SJSA1 (cell line): Measurements from ENCODE around the gene ALDH1A2. TPM values are rescaled to one million over a fixed set of nuclear protein-coding genes. Genes with fewer than 3 reads are reported as not detected.
A peak's percentile ranks its signal among the peaks of the same experiment; 100 is the strongest.
"Not testable (repeated sequence)": the region's sequence is repeated elsewhere in the genome, so short reads cannot be mapped to it uniquely, and the experiment has no call there.

Experiments
- DNase-seq, 2 experiments: peaks; one replicate each; pipeline ENCODE4 v3.0.0-alpha.2; 2015 to 2020; ENCODE audit warnings: low spot score in 2 of 2, low read depth in 1 of 2
- H3K27ac ChIP-seq: fragments of 250-450 bp; sonication (Bioruptor Pico); 2 replicates; pipeline ENCODE4 v1.5.1; 2020; ENCODE audit warnings: mild to moderate bottlenecking, moderate library complexity
- H3K27me3 ChIP-seq: fragments of 250-450 bp; sonication (Bioruptor Pico); replicated peaks from 2 replicates; pipeline ENCODE4 v1.5.1; 2020; ENCODE audit warnings: mild to moderate bottlenecking, moderate library complexity
- H3K36me3 ChIP-seq: fragments of 250-450 bp; sonication (Bioruptor Pico); 2 replicates; pipeline ENCODE4 v1.5.1; 2020; ENCODE audit warnings: mild to moderate bottlenecking
- H3K4me1 ChIP-seq: fragments of 250-450 bp; sonication (Bioruptor Pico); replicated peaks from 2 replicates; pipeline ENCODE4 v1.6.1; 2021; ENCODE audit warnings: mild to moderate bottlenecking
- H3K4me3 ChIP-seq: fragments of 250-450 bp; sonication (Bioruptor Pico); 2 replicates; pipeline ENCODE4 v1.5.1; 2020; ENCODE audit warnings: mild to moderate bottlenecking
- H3K9me3 ChIP-seq: fragments of 250-450 bp; sonication (Bioruptor Pico); replicated peaks from 2 replicates; pipeline ENCODE4 v1.5.1; 2020; ENCODE audit warnings: mild to moderate bottlenecking
- total RNA-seq: library from RNA; depleted of rRNA; stranded (reverse); fragments of >200 nt; shearing (Covaris generic); gene quantifications from 2 replicates; pipeline ENCODE4 v1.2.3, GENCODE V29; 2014

The ALDH1A2 gene
- total RNA-seq, 1 experiment from 2014 or later: not detected

DNA sequence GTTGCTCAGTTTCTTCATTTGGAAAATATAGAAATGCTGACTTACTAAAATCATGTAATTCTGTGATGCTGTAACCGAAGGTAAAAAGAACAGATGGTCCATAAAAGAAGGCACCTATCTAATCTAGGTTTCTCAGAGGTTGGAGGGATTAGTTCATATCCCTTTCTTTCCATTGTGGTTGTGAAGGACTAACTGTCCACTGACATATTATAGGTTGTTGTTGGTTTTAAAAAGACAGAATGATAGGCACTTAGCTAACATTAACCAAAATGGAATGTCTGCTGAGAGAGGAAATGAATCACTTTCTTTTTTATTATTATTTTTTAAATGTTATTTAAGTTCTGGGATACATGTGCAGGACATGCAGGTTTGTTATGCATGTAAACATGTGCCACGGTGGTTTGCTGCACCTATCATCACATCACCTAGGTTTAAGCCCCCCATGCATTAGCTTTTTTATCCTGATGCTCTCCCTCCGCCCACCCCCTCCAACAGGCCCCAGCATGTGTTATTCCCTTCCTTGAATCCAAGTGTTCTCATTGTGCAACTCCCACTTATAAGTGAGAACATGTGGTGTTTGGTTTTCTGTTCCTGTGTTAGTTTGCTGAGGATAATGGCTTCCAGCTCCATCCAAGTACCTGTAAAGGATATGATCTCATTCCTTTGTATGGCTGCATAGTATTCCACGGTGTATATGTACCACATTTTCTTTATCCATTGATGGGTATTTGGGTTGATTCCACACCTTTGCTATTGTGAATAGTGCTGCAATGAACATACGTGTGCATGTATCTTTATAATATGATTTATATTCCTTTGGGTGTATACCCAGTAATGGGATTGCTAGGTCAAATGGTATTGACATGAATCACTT is 45.8 kb downstream of the ALDH1A2 start:
- H3K9me3 ChIP-seq: no peaks in the 10 kb centered on the region
- H3K27me3 ChIP-seq: no peaks in the 10 kb centered on the region
- H3K27ac ChIP-seq: no peak overlapping the region
- H3K36me3 ChIP-seq: no peaks in the 10 kb centered on the region
- H3K4me1 ChIP-seq: no peaks in the 10 kb centered on the region
- no peak overlapping the region for H3K4me3 ChIP-seq
- DNase-seq: peak in 1 of 2 experiments; percentile 5

DNA sequence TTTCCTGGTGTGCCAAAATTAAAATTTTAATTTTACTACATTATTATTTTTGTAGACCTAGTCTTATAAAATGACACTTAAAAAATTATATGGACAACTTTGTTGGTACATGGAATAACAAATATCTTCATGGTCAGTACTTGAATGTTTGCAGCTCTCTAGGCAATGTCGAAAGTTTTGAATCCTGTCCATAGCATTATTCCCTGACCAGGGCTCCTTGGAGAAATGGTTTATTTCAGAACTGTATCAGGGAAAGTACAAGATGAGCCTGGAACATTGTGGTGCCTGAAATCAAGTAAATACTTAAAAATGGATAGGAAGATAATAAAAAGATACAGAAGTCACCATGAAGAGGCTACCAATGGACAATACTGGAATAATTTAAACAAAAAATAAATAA is 47.6 kb downstream of the ALDH1A2 start:
- H3K9me3 ChIP-seq: no peaks in the 10 kb centered on the region
- no peak for DNase-seq
- no peaks in the 10 kb centered on the region for H3K4me1 ChIP-seq
- H3K27ac ChIP-seq: no peak overlapping the region
- no peak overlapping the region for H3K4me3 ChIP-seq
- no peaks in the 10 kb centered on the region for H3K36me3 ChIP-seq
- peaks cover 2% of the 10 kb centered on the region; the same call in 1 of the 2 replicates for H3K27me3 ChIP-seq

DNA sequence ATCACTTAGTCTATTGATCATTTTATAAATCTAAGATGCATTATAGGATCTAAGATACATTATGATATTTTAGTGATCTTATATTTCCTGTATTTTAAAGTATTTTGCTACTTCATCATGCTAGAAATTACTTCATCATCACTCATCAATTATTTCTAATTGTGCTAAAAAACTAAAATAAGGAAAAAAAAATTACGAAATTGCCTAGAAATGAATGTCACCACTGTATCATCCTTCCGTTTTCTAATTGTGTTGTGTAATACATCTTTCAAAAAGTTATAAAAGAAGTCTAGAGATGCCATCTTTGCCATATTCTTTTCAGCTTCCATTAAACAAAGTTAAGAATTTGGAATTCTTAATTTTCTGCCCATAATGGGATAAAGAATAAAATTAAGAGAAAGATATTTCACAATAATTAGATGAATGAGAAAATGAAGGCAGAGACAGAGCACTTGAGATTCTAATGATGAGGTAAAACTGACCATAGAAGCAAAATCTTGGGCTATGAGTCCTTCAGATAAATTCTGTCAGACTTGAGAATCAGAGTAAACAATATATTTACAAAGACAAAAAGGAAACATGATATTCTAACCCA is 48.8 kb downstream of the ALDH1A2 start:
- Histone ChIP-seq H3K4me3 (no peak overlapping the region), H3K27ac (no peak overlapping the region), H3K36me3 (no peaks in the 10 kb centered on the region), H3K9me3 (no peaks in the 10 kb centered on the region), H3K27me3 (peaks cover 8% of the 10 kb centered on the region; the same call in 1 of the 2 replicates), H3K4me1 (no peaks in the 10 kb centered on the region)
- DNase-seq: no peak

- H3K27me3 ChIP-seq: peaks cover 8% of the 10 kb centered on the region; the same call in 1 of the 2 replicates
- no peak overlapping the region for H3K27ac ChIP-seq
- no peaks in the 10 kb centered on the region for H3K36me3 ChIP-seq
- DNase-seq: no peak
- no peak overlapping the region for H3K4me3 ChIP-seq
- no peaks in the 10 kb centered on the region for H3K4me1 ChIP-seq
- no peaks in the 10 kb centered on the region for H3K9me3 ChIP-seq
Measured at GRCh38 chr15:58015565-58015964, 49.9 kb downstream of the ALDH1A2 start.

GRCh38 chr15:58014470-58014869 is 51.0 kb downstream of the ALDH1A2 start:
- no peak overlapping the region for H3K4me3 ChIP-seq
- no peaks in the 10 kb centered on the region for H3K4me1 ChIP-seq
- no peaks in the 10 kb centered on the region for H3K36me3 ChIP-seq
- no peak for DNase-seq
- H3K27ac ChIP-seq: no peak overlapping the region
- H3K9me3 ChIP-seq: no peaks in the 10 kb centered on the region
- peaks cover 8% of the 10 kb centered on the region; the same call in 1 of the 2 replicates for H3K27me3 ChIP-seq

DNA sequence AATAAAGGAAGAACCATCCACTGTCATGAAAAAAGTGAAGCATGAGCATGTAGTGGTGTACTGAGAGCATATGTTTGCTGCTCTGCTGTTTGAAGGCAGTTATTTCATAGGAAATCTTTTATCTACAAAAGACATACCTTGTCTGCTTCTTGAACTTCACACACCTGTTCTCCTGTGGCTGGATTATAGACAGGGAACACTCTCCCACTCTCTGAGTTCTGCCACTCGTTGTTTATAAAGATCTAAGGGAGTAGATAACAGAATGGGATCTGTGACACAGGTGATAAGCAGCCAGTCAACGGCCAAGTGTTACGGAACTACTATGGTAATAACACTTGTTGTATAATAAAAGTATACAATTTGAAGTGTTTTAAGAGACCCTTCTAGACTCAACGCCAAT is 51.5 kb downstream of the ALDH1A2 start:
- DNase-seq: no peak
- no peaks in the 10 kb centered on the region for H3K9me3 ChIP-seq
- no peak overlapping the region for H3K4me3 ChIP-seq
- H3K27me3 ChIP-seq: peaks cover 8% of the 10 kb centered on the region; the same call in 1 of the 2 replicates
- no peaks in the 10 kb centered on the region for H3K4me1 ChIP-seq
- no peak overlapping the region for H3K27ac ChIP-seq
- no peaks in the 10 kb centered on the region for H3K36me3 ChIP-seq

DNA sequence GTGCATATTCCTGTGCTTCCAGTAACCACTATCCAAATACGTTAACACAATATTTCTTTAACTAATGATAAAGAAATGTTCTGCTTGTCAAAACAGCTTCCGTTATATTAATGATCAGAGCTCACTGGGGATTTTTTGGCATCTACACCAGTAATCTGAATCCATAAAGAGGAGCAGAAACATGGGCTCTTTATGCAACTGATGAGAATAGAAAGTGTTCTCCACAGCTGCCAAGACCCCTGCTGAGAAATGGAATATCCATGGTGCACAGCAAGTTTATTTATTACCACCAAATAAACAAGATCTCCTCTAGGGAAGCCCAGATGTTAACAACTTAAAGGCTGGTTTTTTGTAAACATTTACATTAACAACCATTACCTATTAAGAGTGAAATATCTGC is 54.5 kb downstream of the ALDH1A2 start:
- H3K4me3 ChIP-seq: no peak overlapping the region
- H3K4me1 ChIP-seq: no peaks in the 10 kb centered on the region
- H3K27ac ChIP-seq: no peak overlapping the region
- H3K27me3 ChIP-seq: peaks cover 8% of the 10 kb centered on the region; the same call in 1 of the 2 replicates
- H3K9me3 ChIP-seq: no peaks in the 10 kb centered on the region
- DNase-seq: no peak
- no peaks in the 10 kb centered on the region for H3K36me3 ChIP-seq

DNA sequence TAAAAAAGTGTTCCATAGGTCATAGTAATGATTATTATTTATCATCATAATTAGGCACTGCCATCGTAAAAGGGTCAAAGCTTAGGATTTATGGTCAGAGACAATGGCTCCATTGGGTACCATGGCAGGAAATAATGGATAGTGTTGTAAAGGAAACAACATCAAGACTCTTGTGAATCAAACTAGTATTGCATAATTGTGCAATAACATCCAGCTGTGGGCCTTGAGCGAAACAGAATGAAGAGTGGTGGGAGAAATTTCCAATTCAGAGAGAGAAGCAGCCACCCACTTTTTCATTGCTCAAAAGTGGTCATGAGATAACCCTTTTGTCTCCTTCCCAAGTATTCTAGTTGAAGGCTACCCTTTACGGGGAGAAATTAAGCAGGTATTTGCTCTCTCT is 61.7 kb downstream of the ALDH1A2 start:
- no peak for DNase-seq
- H3K9me3 ChIP-seq: no peaks in the 10 kb centered on the region
- H3K27me3 ChIP-seq: peaks cover 4% of the 10 kb centered on the region; the same call in 1 of the 2 replicates
- H3K4me1 ChIP-seq: no peaks in the 10 kb centered on the region
- H3K27ac ChIP-seq: no peak overlapping the region
- H3K4me3 ChIP-seq: no peak overlapping the region
- no peaks in the 10 kb centered on the region for H3K36me3 ChIP-seq

GRCh38 chr15:58002338-58003126 is 63.0 kb downstream of the ALDH1A2 start:
- Histone ChIP-seq H3K27me3 (peaks cover 4% of the 10 kb centered on the region; the same call in 1 of the 2 replicates), H3K27ac (no peak overlapping the region), H3K9me3 (no peaks in the 10 kb centered on the region), H3K4me1 (no peaks in the 10 kb centered on the region), H3K36me3 (no peaks in the 10 kb centered on the region), H3K4me3 (no peak overlapping the region)
- DNase-seq: no peak

DNA sequence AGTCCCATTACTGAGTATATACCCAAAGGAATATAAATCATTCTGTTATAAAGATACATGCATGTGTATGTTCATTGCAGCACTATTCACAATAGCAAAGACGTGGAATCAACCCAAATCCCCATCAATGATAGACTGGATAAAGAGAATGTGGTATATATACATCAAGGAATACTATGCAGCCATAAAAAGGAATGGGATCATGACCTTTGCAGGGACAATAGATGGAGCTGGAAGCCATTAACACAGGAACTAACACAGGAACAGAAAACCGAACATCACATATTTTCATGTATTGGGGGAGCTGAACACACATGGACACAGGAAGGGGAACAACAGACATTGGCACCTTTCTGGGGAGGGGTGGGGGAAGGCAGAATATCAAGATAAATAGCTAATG is 65.8 kb downstream of the ALDH1A2 start:
- not testable (repeated sequence) for H3K4me1 ChIP-seq, H3K27ac ChIP-seq, H3K4me3 ChIP-seq

GRCh38 chr15:57996561-57996960 is 69.0 kb downstream of the ALDH1A2 start:
- H3K4me3 ChIP-seq: no peak overlapping the region
- H3K27ac ChIP-seq: no peak overlapping the region
- DNase-seq: no peak
- no peaks in the 10 kb centered on the region for H3K9me3 ChIP-seq
- no peaks in the 10 kb centered on the region; the same call in 1 of the 2 replicates for H3K4me1 ChIP-seq
- H3K27me3 ChIP-seq: no peaks in the 10 kb centered on the region; the same call in none of the 2 replicates
- no peaks in the 10 kb centered on the region for H3K36me3 ChIP-seq

More for the DNA sequence above, 65.8 kb downstream of the ALDH1A2 start:
- H3K27me3 ChIP-seq, DNase-seq, H3K36me3 ChIP-seq, H3K9me3 ChIP-seq: not testable (repeated sequence)

GRCh38 chr15:57994221-57995049 is 71.1 kb downstream of the ALDH1A2 start:
- no peaks in the 10 kb centered on the region; the same call in 1 of the 2 replicates for H3K27me3 ChIP-seq
- H3K4me3 ChIP-seq: no peak overlapping the region
- no peaks in the 10 kb centered on the region for H3K36me3 ChIP-seq
- H3K4me1 ChIP-seq: no peaks in the 10 kb centered on the region; the same call in 1 of the 2 replicates
- no peak overlapping the region for H3K27ac ChIP-seq
- no peaks in the 10 kb centered on the region for H3K9me3 ChIP-seq
- peak in 1 of 2 experiments; percentile 18 for DNase-seq
